Mammary epithelial cell (primary cell): Measurements from ENCODE around the gene ARPC1A.
"Not testable (repeated sequence)": the region's sequence is repeated elsewhere in the genome, so short reads cannot be mapped to it uniquely, and the experiment has no call there.

Source experiments
- EZH2 ChIP-seq: IDR thresholded peaks from 2 replicates; pipeline ENCODE4 v1.6.1; 2012; ENCODE audit warnings: low read length, inconsistent platforms, borderline replicate concordance
- TF ChIP-seq, protein P1 (sequence below), 2 donors: IDR thresholded peaks in 1 of 2; conservative IDR thresholded peaks in 1 of 2; 2 replicates each; pipeline ENCODE4 v1.5.1; 2011 to 2012; ENCODE audit warnings: inconsistent platforms in 2 of 2, low read length in 2 of 2, mild to moderate bottlenecking in 2 of 2, control low read depth in 1 of 2, low read depth in 1 of 2; ENCODE audit not compliant: insufficient read depth in 1 of 2; ENCODE audit errors: extremely low read depth in 1 of 2

DNA sequence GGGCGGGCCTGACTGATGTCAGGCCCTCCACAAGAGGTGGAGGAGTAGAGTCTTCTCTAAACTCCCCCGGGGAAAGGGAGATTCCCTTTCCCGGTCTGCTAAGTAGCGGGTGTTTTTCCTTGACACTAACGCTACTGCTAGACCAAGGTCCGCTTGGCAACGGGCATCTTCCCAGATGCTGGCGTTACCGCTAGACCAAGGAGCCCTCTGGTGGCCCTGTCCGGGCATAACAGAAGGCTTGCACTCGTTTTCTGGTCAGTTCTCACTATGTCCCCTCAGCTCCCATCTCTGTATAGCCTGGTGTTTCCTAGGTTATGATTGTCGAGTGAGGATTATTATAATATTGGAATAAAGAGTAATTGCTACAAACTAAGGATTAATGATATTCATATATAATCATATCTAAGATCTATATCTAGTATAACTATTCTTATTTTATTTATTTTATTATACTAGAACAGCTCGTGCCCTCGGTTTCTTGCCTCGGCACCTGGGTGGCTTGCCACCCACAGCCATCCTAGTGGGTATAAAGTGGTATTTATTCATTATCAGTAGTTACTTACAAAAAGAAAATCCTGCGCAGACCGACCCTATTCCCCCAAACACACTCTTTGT lies 89.9 kb downstream of the ARPC1A start:
- TF ChIP-seq, protein P1, sequence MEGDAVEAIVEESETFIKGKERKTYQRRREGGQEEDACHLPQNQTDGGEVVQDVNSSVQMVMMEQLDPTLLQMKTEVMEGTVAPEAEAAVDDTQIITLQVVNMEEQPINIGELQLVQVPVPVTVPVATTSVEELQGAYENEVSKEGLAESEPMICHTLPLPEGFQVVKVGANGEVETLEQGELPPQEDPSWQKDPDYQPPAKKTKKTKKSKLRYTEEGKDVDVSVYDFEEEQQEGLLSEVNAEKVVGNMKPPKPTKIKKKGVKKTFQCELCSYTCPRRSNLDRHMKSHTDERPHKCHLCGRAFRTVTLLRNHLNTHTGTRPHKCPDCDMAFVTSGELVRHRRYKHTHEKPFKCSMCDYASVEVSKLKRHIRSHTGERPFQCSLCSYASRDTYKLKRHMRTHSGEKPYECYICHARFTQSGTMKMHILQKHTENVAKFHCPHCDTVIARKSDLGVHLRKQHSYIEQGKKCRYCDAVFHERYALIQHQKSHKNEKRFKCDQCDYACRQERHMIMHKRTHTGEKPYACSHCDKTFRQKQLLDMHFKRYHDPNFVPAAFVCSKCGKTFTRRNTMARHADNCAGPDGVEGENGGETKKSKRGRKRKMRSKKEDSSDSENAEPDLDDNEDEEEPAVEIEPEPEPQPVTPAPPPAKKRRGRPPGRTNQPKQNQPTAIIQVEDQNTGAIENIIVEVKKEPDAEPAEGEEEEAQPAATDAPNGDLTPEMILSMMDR (conservative IDR thresholded peaks at IDR 0.05 in 1 of 2, IDR thresholded peaks at IDR 0.05 in 1 of 2; ENCODE audit: extremely low read depth in 1 of 2, insufficient read depth in 1 of 2, low read depth in 1 of 2, low read length in 2 of 2): peak; percentile 52 to 68
- not testable (repeated sequence) for TF ChIP-seq EZH2
